G401 (cell line): ENCODE results near the gene RPUSD2. TPM values are rescaled to one million over a fixed set of nuclear protein-coding genes. Genes with fewer than 3 reads are reported as not detected.

ENCODE experiments used
- DNase-seq: peaks from one replicate; pipeline ENCODE4 v3.0.0-alpha.2; 2015; ENCODE audit warnings: low spot score
- in situ Hi-C: cut with HindIII; loops from 2 replicates; pipeline ENCODE4 v1.10.0; 2016; ENCODE audit warnings: low sequenced_read_pairs, mixed read lengths
- total RNA-seq: library from RNA; depleted of rRNA; stranded (reverse); fragments of >200 nt; shearing (Covaris generic); gene quantifications from 2 replicates; pipeline ENCODE4 v1.2.3, GENCODE V29; 2014; rRNA removed

RPUSD2 gene
- total RNA-seq, 1 experiment from 2014 or later, result 33.5 TPM

- in situ Hi-C loops, result no loop called here
- DNase-seq, result no peak
Observed at GRCh38 chr15:40598672-40599071, 29.6 kb downstream of the RPUSD2 start.

GRCh38 chr15:40600956-40601355, 31.9 kb downstream of the RPUSD2 start:
- DNase-seq, result no peak
- in situ Hi-C loops, result no loop called here

- in situ Hi-C loops, result no loop called here
- no peak for DNase-seq
Observed at GRCh38 chr15:40603935-40604334, 34.8 kb downstream of the RPUSD2 start.

GRCh38 chr15:40613080-40613479, 44.0 kb downstream of the RPUSD2 start:
- in situ Hi-C loops, result no loop called here
- DNase-seq, result no peak

GRCh38 chr15:40618023-40618422, 48.9 kb downstream of the RPUSD2 start:
- in situ Hi-C loops, result no loop called here

GRCh38 chr15:40618906-40619305, 49.8 kb downstream of the RPUSD2 start:
- in situ Hi-C loops, result no loop called here
- no peak for DNase-seq

More at GRCh38 chr15:40618023-40618422, 48.9 kb downstream of the RPUSD2 start:
- no peak for DNase-seq

- in situ Hi-C loops, result no loop called here
- no peak for DNase-seq
Observed at GRCh38 chr15:40623361-40623760, 54.3 kb downstream of the RPUSD2 start.

Other genes with a start within 250 kb of the RPUSD2 start
- 203 TPM in 2 replicates for gene INAFM2, start 245.6 kb upstream of the RPUSD2 start, total RNA-seq
- gene CCDC9B, start 228.4 kb upstream of the RPUSD2 start, total RNA-seq, result 4.7 and 5.9 TPM in 2 replicates
- gene PHGR1, start 218.3 kb upstream of the RPUSD2 start, total RNA-seq, result not detected in 2 replicates
- gene DISP2, start 211.1 kb upstream of the RPUSD2 start, total RNA-seq, result 1.0 and 3.1 TPM in 2 replicates
- 123 and 146 TPM in 2 replicates for gene KNSTRN, start 186.6 kb upstream of the RPUSD2 start, total RNA-seq
- 91.8 and 111 TPM in 2 replicates for gene IVD, start 163.5 kb upstream of the RPUSD2 start, total RNA-seq
- gene BAHD1, start 128.3 kb upstream of the RPUSD2 start, total RNA-seq, result 33.8 and 37.2 TPM in 2 replicates
- 5.8 and 6.5 TPM in 2 replicates for gene CHST14, start 98.3 kb upstream of the RPUSD2 start, total RNA-seq
- gene CCDC32, start 4.3 kb upstream of the RPUSD2 start, total RNA-seq, result 41.9 and 66.4 TPM in 2 replicates
- gene KNL1, start 24.9 kb downstream of the RPUSD2 start, total RNA-seq, result 38.4 and 40.6 TPM in 2 replicates
- gene RAD51, start 125.9 kb downstream of the RPUSD2 start, total RNA-seq, result 7.1 and 12.0 TPM in 2 replicates
- 107 and 114 TPM in 2 replicates for gene RMDN3, start 186.0 kb downstream of the RPUSD2 start, total RNA-seq
- 829 and 1,388 TPM in 2 replicates for gene GCHFR, start 194.8 kb downstream of the RPUSD2 start, total RNA-seq
- 3.1 and 4.0 TPM in 2 replicates for gene C15orf62, start 200.7 kb downstream of the RPUSD2 start, total RNA-seq
- gene ZFYVE19, start 237.8 kb downstream of the RPUSD2 start, total RNA-seq, result 27.5 and 29.2 TPM in 2 replicates
- 49.7 and 100 TPM in 2 replicates for gene DNAJC17, start 238.2 kb downstream of the RPUSD2 start, total RNA-seq